Measurements from ENCODE around the gene OSBPL6. TPM values are rescaled to one million over a fixed set of nuclear protein-coding genes. Genes with fewer than 3 reads are reported as not detected.
A peak's percentile ranks its signal among the peaks of the same experiment; 100 is the strongest.

OSBPL6 gene
- total and polyA plus RNA-seq, 9 of the 15 experiments (the other 6 are each of a cell fraction or from before 2014, with no cell fraction given) = 3.4 to 12.7 (median 9.3) TPM

DNA sequence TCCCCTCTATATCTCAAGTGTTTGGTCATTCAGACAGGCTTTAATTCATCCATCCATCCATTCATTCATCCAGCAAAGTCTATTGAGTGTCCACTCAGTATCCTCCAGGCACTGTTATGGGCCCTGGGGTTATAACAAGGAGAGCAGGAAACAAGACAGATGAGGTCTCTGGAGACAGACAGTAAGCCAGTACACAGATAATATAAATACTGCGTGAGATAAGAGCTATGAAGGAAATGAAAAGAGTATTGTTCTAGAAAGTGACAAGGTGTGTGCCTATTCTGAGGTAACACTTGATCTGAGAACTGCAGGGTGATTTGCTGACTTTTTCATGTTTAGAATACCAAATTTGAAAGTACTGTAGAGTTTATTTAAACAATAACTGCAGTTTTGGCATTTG lies 98.3 kb downstream of the OSBPL6 start:
- Histone ChIP-seq H3K9ac (ENCODE audit: insufficient read depth in 1 of 2, low read depth in 2 of 2, low read length in 2 of 2) (no peak overlapping the region), H4K20me1 (replicated peaks; ENCODE audit: control insufficient read depth, insufficient read depth, low read length) (no peaks in the 10 kb centered on the region), H3K36me3 (ENCODE audit: control insufficient read depth, insufficient read depth, low read length) (no peaks in the 10 kb centered on the region), H2AFZ (ENCODE audit: low read depth, low read length) (no peak overlapping the region), H3K4me2 (ENCODE audit: insufficient read depth, low read length) (no peak overlapping the region), H3K79me2 (ENCODE audit: control insufficient read depth, insufficient read depth, low read length) (no peaks in the 10 kb centered on the region), H3K4me1 (replicated peaks in 1 of 2; ENCODE audit: control insufficient read depth in 2 of 2, insufficient read depth in 2 of 2, low read length in 2 of 2) (peaks cover 0 to 7% of the 10 kb centered on the region in 2 experiments; a peak in 3 of 5 replicates), H3K4me3 (no peak overlapping the region), H3K27me3 (ENCODE audit: control insufficient read depth in 2 of 2, insufficient read depth in 2 of 2, low read length in 2 of 2) (no peaks in the 10 kb centered on the region), H3K9me1 (ENCODE audit: control insufficient read depth, insufficient read depth, low read length) (no peaks in the 10 kb centered on the region), H3K9me3 (replicated peaks; ENCODE audit: control insufficient read depth, insufficient read depth, low read depth, low read length) (no peaks in the 10 kb centered on the region), H3K27ac (ENCODE audit: extremely low read depth, low read depth, low read length) (no peak overlapping the region)
- DNase-seq (ENCODE audit: extremely low read depth in 1 of 4, low spot score in 3 of 4) (no peak), FAIRE-seq (peak; percentile 55), ATAC-seq (peak; percentile 42; the same call in 1 of the 3 replicates)
- CTCF ChIA-PET (ENCODE audit: low intra/inter-chr PET ratio) = no interaction called here
- in situ Hi-C loops (cut with MboI) = no loop called here
- 13% methylated on average over 1 of the region's 1 CpG for WGBS (ENCODE audit: insufficient coverage, low coverage, missing lambda C conversion rate)
- intact Hi-C loops (cut with micrococcal nuclease) = no loop called here
- BruUV-seq (replicated peaks) = no TSS peak
- POLR2A ChIA-PET = interaction anchor here (0.6 kb wide), 1 partner anchor 203 kb away, joined by 3 read pairs; no protein-coding TSS in a partner anchor
- TF ChIP-seq ZNF830 (CRISPR knock-in tag; IDR thresholded peaks at IDR 0.05) = no peak
- no peak for TF ChIP-seq KAT7 (CRISPR knock-in tag; IDR thresholded peaks at IDR 0.05; ENCODE audit: borderline replicate concordance)
- no peak for TF ChIP-seq PREB (CRISPR knock-in tag; IDR thresholded peaks at IDR 0.05)
- TF ChIP-seq, protein P1, sequence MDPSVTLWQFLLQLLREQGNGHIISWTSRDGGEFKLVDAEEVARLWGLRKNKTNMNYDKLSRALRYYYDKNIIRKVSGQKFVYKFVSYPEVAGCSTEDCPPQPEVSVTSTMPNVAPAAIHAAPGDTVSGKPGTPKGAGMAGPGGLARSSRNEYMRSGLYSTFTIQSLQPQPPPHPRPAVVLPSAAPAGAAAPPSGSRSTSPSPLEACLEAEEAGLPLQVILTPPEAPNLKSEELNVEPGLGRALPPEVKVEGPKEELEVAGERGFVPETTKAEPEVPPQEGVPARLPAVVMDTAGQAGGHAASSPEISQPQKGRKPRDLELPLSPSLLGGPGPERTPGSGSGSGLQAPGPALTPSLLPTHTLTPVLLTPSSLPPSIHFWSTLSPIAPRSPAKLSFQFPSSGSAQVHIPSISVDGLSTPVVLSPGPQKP (CRISPR knock-in tag; IDR thresholded peaks at IDR 0.05) = no peak
- no peak for TF ChIP-seq MAFK (IDR thresholded peaks at IDR 0.05; ENCODE audit: low read length)
- TF ChIP-seq, protein P2, sequence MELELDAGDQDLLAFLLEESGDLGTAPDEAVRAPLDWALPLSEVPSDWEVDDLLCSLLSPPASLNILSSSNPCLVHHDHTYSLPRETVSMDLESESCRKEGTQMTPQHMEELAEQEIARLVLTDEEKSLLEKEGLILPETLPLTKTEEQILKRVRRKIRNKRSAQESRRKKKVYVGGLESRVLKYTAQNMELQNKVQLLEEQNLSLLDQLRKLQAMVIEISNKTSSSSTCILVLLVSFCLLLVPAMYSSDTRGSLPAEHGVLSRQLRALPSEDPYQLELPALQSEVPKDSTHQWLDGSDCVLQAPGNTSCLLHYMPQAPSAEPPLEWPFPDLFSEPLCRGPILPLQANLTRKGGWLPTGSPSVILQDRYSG (tag; conservative IDR thresholded peaks at IDR 0.05; ENCODE audit: low read depth) = no peak
- TF ChIP-seq PHF8 (IDR thresholded peaks at IDR 0.05; ENCODE audit: borderline replicate concordance, low read length) = no peak
- no peak for TF ChIP-seq GTF2F1 (IDR thresholded peaks at IDR 0.05; ENCODE audit: low read depth, low read length)
- TF ChIP-seq, protein P3, sequence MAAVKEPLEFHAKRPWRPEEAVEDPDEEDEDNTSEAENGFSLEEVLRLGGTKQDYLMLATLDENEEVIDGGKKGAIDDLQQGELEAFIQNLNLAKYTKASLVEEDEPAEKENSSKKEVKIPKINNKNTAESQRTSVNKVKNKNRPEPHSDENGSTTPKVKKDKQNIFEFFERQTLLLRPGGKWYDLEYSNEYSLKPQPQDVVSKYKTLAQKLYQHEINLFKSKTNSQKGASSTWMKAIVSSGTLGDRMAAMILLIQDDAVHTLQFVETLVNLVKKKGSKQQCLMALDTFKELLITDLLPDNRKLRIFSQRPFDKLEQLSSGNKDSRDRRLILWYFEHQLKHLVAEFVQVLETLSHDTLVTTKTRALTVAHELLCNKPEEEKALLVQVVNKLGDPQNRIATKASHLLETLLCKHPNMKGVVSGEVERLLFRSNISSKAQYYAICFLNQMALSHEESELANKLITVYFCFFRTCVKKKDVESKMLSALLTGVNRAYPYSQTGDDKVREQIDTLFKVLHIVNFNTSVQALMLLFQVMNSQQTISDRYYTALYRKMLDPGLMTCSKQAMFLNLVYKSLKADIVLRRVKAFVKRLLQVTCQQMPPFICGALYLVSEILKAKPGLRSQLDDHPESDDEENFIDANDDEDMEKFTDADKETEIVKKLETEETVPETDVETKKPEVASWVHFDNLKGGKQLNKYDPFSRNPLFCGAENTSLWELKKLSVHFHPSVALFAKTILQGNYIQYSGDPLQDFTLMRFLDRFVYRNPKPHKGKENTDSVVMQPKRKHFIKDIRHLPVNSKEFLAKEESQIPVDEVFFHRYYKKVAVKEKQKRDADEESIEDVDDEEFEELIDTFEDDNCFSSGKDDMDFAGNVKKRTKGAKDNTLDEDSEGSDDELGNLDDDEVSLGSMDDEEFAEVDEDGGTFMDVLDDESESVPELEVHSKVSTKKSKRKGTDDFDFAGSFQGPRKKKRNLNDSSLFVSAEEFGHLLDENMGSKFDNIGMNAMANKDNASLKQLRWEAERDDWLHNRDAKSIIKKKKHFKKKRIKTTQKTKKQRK (IDR thresholded peaks at IDR 0.05; ENCODE audit: borderline replicate concordance, low read depth, low read length) = no peak
- TF ChIP-seq, protein P4, sequence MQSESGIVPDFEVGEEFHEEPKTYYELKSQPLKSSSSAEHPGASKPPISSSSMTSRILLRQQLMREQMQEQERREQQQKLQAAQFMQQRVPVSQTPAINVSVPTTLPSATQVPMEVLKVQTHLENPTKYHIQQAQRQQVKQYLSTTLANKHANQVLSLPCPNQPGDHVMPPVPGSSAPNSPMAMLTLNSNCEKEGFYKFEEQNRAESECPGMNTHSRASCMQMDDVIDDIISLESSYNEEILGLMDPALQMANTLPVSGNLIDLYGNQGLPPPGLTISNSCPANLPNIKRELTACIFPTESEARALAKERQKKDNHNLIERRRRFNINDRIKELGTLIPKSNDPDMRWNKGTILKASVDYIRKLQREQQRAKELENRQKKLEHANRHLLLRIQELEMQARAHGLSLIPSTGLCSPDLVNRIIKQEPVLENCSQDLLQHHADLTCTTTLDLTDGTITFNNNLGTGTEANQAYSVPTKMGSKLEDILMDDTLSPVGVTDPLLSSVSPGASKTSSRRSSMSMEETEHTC (IDR thresholded peaks at IDR 0.05) = no peak
- no peak for TF ChIP-seq MTA2 (IDR thresholded peaks at IDR 0.05; ENCODE audit: low read depth)
- no peak for TF ChIP-seq LEF1 (IDR thresholded peaks at IDR 0.05)
